ENCODE data around the gene ERV3-1.
"Not testable (repeated sequence)": the region's sequence is repeated elsewhere in the genome, so short reads cannot be mapped to it uniquely, and the experiment has no call there.

The ERV3-1 gene

GRCh38 chr7:65001291-65001814, 5.1 kb downstream of the ERV3-1 start:
- DNase-seq, result no peak

GRCh38 chr7:64999165-65000004, 7.1 kb downstream of the ERV3-1 start:
- no peak for DNase-seq

- no peak for DNase-seq
These were observed 7.7 kb downstream of the ERV3-1 start for GRCh38 chr7:64998865-64999164.

- no peak for DNase-seq
These were observed 8.5 kb downstream of the ERV3-1 start for GRCh38 chr7:64997927-64998391.

- no peak for DNase-seq
These were observed 9.2 kb downstream of the ERV3-1 start for GRCh38 chr7:64997164-64997908.

- DNase-seq, result no peak
These were observed 10.2 kb downstream of the ERV3-1 start for GRCh38 chr7:64996305-64996704.

GRCh38 chr7:64993901-64994300, 12.6 kb downstream of the ERV3-1 start:
- no peak for DNase-seq

- DNase-seq, result no peak
These were observed 13.5 kb downstream of the ERV3-1 start for GRCh38 chr7:64992971-64993370.

GRCh38 chr7:64990936-64991335, 15.6 kb downstream of the ERV3-1 start, which contains the start of gene ZNF117:
Gene ZNF117, minus strand, starts transcription at chr7:64991036.
- no peak for DNase-seq

GRCh38 chr7:64990216-64990615, 16.3 kb downstream of the ERV3-1 start:
- no peak for DNase-seq

GRCh38 chr7:64978497-64979203, 27.8 kb downstream of the ERV3-1 start:
- no peak for DNase-seq

GRCh38 chr7:64965594-64965993, 40.9 kb downstream of the ERV3-1 start:
- DNase-seq, result no peak

GRCh38 chr7:64959072-64959747, 47.3 kb downstream of the ERV3-1 start:
- DNase-seq, result no peak

- DNase-seq, result no peak
These were observed 55.1 kb downstream of the ERV3-1 start for GRCh38 chr7:64951250-64951848.

GRCh38 chr7:64950673-64951072, 55.8 kb downstream of the ERV3-1 start:
- DNase-seq, result not testable (repeated sequence)

- not testable (repeated sequence) for DNase-seq
These were observed 57.7 kb downstream of the ERV3-1 start for GRCh38 chr7:64948774-64949173.

- DNase-seq, result no peak
These were observed 59.1 kb downstream of the ERV3-1 start for GRCh38 chr7:64947252-64948000.

GRCh38 chr7:64946772-64947171, 59.7 kb downstream of the ERV3-1 start:
- no peak for DNase-seq

GRCh38 chr7:64945503-64946175, 60.8 kb downstream of the ERV3-1 start:
- no peak for DNase-seq

- not testable (repeated sequence) for DNase-seq
These were observed 61.6 kb downstream of the ERV3-1 start for GRCh38 chr7:64944667-64945502.
